ENCODE measurements around the gene KIRREL2.
"Not testable (repeated sequence)": the region's sequence is repeated elsewhere in the genome, so short reads cannot be mapped to it uniquely, and the experiment has no call there.

Gene KIRREL2

GRCh38 chr19:35895911-35896642 lies 39.4 kb downstream of the KIRREL2 start:
- DNase-seq, result no peak

- no peak for DNase-seq
Observed at GRCh38 chr19:35896643-35897040, 39.9 kb downstream of the KIRREL2 start.

- no peak for DNase-seq
Observed at GRCh38 chr19:35897706-35898451, 41.2 kb downstream of the KIRREL2 start.

- DNase-seq, result no peak
Observed at GRCh38 chr19:35898499-35898809, 41.7 kb downstream of the KIRREL2 start.

- peak in 53 of 56 donors; percentile 13 to 89 (median 57) for DNase-seq
Observed at GRCh38 chr19:35899547-35900214, 43.0 kb downstream of the KIRREL2 start.

- no peak for DNase-seq
Observed at GRCh38 chr19:35901055-35901644, 44.4 kb downstream of the KIRREL2 start.

- peak in 5 of 56 donors; percentile 17 to 38 (median 33) for DNase-seq
Observed at GRCh38 chr19:35901854-35902661, 45.3 kb downstream of the KIRREL2 start, which contains the start of gene HCST. HCST (plus strand) TSS chr19:35902529; CDS start chr19:35902594, 65 bp downstream.

- DNase-seq, result no peak
Observed at GRCh38 chr19:35902870-35903475, 46.3 kb downstream of the KIRREL2 start.

GRCh38 chr19:35903550-35904179 lies 47.0 kb downstream of the KIRREL2 start:
- DNase-seq, result peak in 42 of 56 donors; percentile 5 to 75 (median 44)

GRCh38 chr19:35904311-35905068 lies 47.8 kb downstream of the KIRREL2 start:
- peak in 1 of 56 donors; percentile 10 for DNase-seq

GRCh38 chr19:35905178-35905727 lies 48.5 kb downstream of the KIRREL2 start:
- DNase-seq, result no peak

- DNase-seq, result no peak
Observed at GRCh38 chr19:35907377-35907745, 50.6 kb downstream of the KIRREL2 start.

- DNase-seq, result peak in 4 of 56 donors; percentile 1 to 26 (median 19)
Observed at GRCh38 chr19:35908010-35908441, 51.3 kb downstream of the KIRREL2 start, which contains the start of gene TYROBP. TYROBP (minus strand) TSS chr19:35908295; CDS start chr19:35908228, 67 bp downstream.

GRCh38 chr19:35908973-35909683 lies 52.4 kb downstream of the KIRREL2 start:
- DNase-seq, result peak in 36 of 56 donors; percentile 3 to 67 (median 30)

- DNase-seq, result no peak
Observed at GRCh38 chr19:35909684-35910035, 52.9 kb downstream of the KIRREL2 start.

- DNase-seq, result not testable (repeated sequence)
Observed at GRCh38 chr19:35910355-35910754, 53.6 kb downstream of the KIRREL2 start.

- no peak for DNase-seq
Observed at GRCh38 chr19:35911173-35911572, 54.5 kb downstream of the KIRREL2 start.

- DNase-seq, result no peak
Observed at GRCh38 chr19:35911790-35912189, 55.1 kb downstream of the KIRREL2 start.

Data from nucleus accumbens (tissue), 56 donors.